ENCODE results near the gene RBFOX1.

Gene RBFOX1

DNA sequence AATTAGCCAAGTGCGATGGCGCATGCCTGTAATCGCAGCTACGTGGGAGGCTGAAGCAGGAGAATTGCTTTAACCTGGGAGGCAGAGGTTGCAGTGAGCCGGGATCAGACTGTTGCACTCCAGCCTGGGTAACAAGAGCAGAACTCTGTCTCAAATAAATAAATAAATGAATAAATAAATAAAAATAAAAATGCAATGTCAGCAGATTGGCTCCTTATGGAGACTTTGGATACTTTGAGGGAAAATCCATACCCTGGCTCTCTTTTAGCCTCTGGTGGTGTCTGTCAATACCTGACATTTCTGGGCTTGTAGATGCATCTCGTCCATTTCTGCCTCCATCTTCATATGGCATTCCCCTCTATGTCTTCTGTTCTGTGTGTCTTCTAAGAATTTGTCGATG lies 66.7 kb downstream of the RBFOX1 start:
- Histone ChIP-seq H3K4me1 (no peaks in the 10 kb centered on the region), H3K36me3 (no peaks in the 10 kb centered on the region), H3K9me3 (no peaks in the 10 kb centered on the region), H3K27me3 (no peaks in the 10 kb centered on the region), H3K4me3 (ENCODE audit: low read depth, low read length) (no peak overlapping the region)
- TF ChIP-seq, protein P1, sequence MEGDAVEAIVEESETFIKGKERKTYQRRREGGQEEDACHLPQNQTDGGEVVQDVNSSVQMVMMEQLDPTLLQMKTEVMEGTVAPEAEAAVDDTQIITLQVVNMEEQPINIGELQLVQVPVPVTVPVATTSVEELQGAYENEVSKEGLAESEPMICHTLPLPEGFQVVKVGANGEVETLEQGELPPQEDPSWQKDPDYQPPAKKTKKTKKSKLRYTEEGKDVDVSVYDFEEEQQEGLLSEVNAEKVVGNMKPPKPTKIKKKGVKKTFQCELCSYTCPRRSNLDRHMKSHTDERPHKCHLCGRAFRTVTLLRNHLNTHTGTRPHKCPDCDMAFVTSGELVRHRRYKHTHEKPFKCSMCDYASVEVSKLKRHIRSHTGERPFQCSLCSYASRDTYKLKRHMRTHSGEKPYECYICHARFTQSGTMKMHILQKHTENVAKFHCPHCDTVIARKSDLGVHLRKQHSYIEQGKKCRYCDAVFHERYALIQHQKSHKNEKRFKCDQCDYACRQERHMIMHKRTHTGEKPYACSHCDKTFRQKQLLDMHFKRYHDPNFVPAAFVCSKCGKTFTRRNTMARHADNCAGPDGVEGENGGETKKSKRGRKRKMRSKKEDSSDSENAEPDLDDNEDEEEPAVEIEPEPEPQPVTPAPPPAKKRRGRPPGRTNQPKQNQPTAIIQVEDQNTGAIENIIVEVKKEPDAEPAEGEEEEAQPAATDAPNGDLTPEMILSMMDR (IDR thresholded peaks at IDR 0.05; ENCODE audit: low read depth, low read length), result no peak
- DNase-seq, result no peak

DNA sequence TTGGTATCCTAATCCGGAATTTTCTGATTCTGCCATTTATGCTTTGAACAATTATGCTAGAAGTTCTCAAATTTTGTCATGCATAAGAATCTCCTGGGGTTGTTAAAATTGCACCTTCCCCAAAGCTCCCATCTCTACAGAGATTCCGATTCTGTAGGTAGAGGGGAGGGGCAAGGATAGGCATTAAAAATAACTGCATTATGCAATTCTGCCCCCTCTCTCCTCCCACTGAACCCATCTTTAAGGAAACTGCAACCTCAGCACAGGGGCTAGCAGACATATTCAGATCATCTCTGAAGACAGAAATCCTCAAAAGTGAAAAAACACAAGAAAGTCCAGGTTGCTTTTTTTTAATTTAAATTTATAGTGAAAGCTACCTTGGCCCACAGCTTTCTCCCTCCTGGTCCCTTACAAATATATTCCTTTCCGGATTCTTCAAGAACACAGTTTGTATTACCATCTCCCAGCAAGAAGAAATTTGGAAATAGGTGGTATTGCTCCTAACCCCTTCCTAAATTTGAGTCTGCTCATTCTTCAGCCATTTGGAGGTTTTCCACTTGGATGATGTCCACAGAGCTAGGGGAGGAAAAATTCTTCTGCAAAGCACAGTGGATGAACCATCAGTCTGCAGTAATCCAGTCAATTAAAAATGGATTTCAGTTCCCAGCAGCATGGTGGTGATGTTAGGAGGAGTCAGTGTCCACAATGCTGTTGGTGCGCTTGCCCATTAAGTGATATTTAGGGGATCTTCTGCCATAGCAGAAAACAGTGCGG lies 67.7 kb downstream of the RBFOX1 start:
- no peaks in the 10 kb centered on the region for H3K36me3 ChIP-seq
- no peaks in the 10 kb centered on the region for H3K27me3 ChIP-seq
- no peaks in the 10 kb centered on the region for H3K9me3 ChIP-seq
- no peak overlapping the region for H3K4me3 ChIP-seq (ENCODE audit: low read depth, low read length)
- TF ChIP-seq, protein P1 (IDR thresholded peaks at IDR 0.05; ENCODE audit: low read depth, low read length), result no peak
- no peak for DNase-seq
- H3K4me1 ChIP-seq, result no peaks in the 10 kb centered on the region

DNA sequence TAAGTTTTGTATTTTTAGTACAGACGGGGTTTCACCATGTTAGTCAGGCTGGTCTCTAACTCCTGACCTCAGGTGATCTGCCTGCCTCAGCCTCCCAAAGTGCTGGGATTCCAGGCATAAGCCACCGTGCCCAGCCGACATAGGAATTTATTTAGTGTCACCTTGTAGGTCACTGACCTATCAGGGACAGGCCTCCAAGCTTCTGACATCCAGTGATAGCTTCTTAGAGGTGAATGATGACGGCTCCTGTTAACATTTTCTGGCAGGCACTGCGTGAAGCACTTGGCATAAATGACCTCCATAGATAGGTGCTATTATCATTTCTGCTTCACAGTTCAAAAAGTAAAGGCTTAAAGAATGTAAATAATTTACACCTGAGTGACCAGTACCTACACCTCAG lies 71.6 kb downstream of the RBFOX1 start:
- Histone ChIP-seq H3K36me3 (no peaks in the 10 kb centered on the region), H3K27me3 (no peaks in the 10 kb centered on the region), H3K4me3 (ENCODE audit: low read depth, low read length) (no peak overlapping the region), H3K4me1 (no peaks in the 10 kb centered on the region), H3K9me3 (no peaks in the 10 kb centered on the region)
- no peak for DNase-seq
- TF ChIP-seq, protein P1 (IDR thresholded peaks at IDR 0.05; ENCODE audit: low read depth, low read length), result no peak

DNA sequence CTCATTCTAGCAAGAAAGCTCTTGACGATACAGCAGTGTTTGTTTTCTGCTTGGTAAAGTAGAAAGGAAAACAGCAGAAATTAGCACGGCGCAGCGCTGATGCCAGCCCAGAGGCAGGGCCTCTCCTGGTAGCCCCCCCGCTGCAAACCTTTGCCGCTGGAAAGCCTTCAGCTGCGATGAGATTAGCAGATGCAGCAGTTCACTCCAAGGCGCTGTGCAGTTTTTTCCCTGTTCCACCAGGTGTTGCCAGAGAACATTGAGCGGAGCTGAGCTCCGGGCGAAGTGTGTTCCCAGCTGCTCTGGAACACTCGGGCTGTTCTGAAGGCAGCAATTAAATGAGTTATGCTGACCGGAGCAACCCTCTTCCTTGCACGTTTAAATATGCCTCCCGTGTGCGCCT lies 72.5 kb downstream of the RBFOX1 start:
- no peaks in the 10 kb centered on the region for H3K9me3 ChIP-seq
- no peak for DNase-seq
- H3K36me3 ChIP-seq, result no peaks in the 10 kb centered on the region
- no peaks in the 10 kb centered on the region for H3K27me3 ChIP-seq
- TF ChIP-seq, protein P1 (IDR thresholded peaks at IDR 0.05; ENCODE audit: low read depth, low read length), result no peak
- no peak overlapping the region for H3K4me3 ChIP-seq (ENCODE audit: low read depth, low read length)
- H3K4me1 ChIP-seq, result no peaks in the 10 kb centered on the region

DNA sequence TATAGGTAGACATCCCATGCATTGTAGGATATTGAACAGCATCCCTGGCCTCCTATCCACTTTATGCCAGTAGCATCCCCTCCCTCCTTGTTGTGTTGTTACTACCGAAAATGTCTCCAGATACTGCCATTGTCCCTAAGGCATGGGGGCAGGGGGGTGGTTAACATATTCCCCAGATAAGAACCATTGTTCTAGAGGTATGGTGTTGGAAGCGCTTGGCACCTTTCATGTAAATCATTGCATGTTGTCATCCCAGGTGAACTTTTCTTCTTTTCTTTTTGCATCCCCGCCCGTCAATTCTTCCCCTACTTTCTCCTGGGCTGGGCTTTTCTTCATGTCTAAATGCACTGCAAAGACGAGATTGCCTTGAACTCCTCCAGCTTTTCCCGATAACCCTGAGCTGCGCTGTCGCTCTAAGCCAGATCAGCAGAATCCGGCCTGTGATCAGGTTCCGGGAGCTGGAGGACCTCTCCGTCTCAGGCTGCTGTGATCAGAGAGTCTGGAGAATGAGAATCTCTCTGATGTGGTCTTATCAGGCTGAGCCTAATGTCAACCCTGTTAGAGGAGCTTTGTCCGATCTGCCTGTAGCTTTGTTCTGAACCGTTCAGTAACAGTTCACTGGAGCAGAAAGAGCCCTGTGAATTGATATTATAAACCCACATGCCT lies 76.2 kb downstream of the RBFOX1 start:
- Histone ChIP-seq H3K4me3 (ENCODE audit: low read depth, low read length) (no peak overlapping the region), H3K9me3 (no peaks in the 10 kb centered on the region), H3K27me3 (no peaks in the 10 kb centered on the region), H3K36me3 (no peaks in the 10 kb centered on the region), H3K4me1 (no peaks in the 10 kb centered on the region)
- DNase-seq, result no peak
- TF ChIP-seq, protein P1 (IDR thresholded peaks at IDR 0.05; ENCODE audit: low read depth, low read length), result no peak

DNA sequence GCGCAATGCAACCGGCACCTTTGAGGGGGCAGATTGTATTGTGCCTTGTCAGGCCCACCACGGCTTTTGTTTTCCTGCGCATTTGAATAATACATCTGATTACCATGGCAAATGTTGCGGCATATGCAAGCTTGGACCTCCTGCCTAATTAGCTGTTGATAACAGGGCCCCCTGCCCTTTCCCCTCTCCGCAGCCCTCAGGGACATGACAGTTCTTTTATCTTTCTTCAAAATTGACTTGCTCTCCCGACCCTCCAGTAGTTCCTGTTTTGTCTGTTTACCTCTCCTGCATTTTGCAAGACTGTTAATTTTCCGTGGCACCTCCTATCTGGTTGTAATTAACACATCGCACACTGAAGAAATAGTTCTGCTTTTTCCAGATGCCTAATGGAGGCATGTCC lies 86.8 kb downstream of the RBFOX1 start:
- DNase-seq, result no peak

More for the DNA sequence above, 86.8 kb downstream of the RBFOX1 start:
- Histone ChIP-seq H3K36me3 (no peaks in the 10 kb centered on the region), H3K4me1 (no peaks in the 10 kb centered on the region), H3K27me3 (no peaks in the 10 kb centered on the region), H3K4me3 (ENCODE audit: low read depth, low read length) (no peak overlapping the region), H3K9me3 (no peaks in the 10 kb centered on the region)
- TF ChIP-seq, protein P1 (IDR thresholded peaks at IDR 0.05; ENCODE audit: low read depth, low read length), result no peak

All from BE2C (cell line).